GM23338 (cell line): ENCODE results near the gene ANKRD45. TPM values are rescaled to one million over a fixed set of nuclear protein-coding genes. Genes with fewer than 3 reads are reported as not detected.

Experiments used
- ATAC-seq: fragments of 200-7000 bp; cut with Tn5 transposase; 3 replicates; pipeline ENCODE4 v1.9.1; 2020
- DNase-seq: peaks from one replicate; pipeline ENCODE4 v3.0.0-alpha.2; 2015; ENCODE audit warnings: low spot score
- H2AFZ ChIP-seq: fragments of 200-600 bp; sonication (generic); 2 replicates; pipeline ENCODE4 v1.8.0; 2016; ENCODE audit warnings: antibody characterized with exemption, mild to moderate bottlenecking, moderate library complexity
- H3F3A ChIP-seq: fragments of 200-600 bp; sonication (generic); replicated peaks from 2 replicates; pipeline ENCODE4 v1.8.0; 2017; ENCODE audit warnings: antibody characterized with exemption, mixed run types, low read depth
- H3K27ac ChIP-seq: fragments of 200-600 bp; sonication (generic); 2 replicates; pipeline ENCODE4 v1.6.1; 2016; ENCODE audit warnings: low read depth
- H3K27me3 ChIP-seq: fragments of 200-600 bp; sonication (generic); 2 replicates; pipeline ENCODE4 v1.8.0; 2016; ENCODE audit warnings: mild to moderate bottlenecking, mixed run types, moderate library complexity; ENCODE audit not compliant: insufficient read depth
- H3K36me3 ChIP-seq: fragments of 200-600 bp; sonication (generic); 2 replicates; pipeline ENCODE4 v1.8.0; 2016; ENCODE audit warnings: mild to moderate bottlenecking; ENCODE audit not compliant: insufficient read depth
- H3K4me1 ChIP-seq: fragments of 200-600 bp; sonication (generic); 2 replicates; pipeline ENCODE4 v1.8.0; 2016; ENCODE audit warnings: mild to moderate bottlenecking, moderate library complexity; ENCODE audit not compliant: insufficient read depth
- H3K4me2 ChIP-seq: fragments of 200-600 bp; sonication (generic); 2 replicates; pipeline ENCODE4 v1.7.1; 2017; ENCODE audit warnings: mixed run types
- H3K4me3 ChIP-seq: fragments of 200-600 bp; sonication (generic); 2 replicates; pipeline ENCODE4 v1.6.1; 2016; ENCODE audit warnings: mixed run types
- H3K79me2 ChIP-seq: fragments of 200-600 bp; sonication (generic); replicated peaks from 2 replicates; pipeline ENCODE4 v1.8.0; 2017; ENCODE audit warnings: mild to moderate bottlenecking; ENCODE audit not compliant: insufficient read depth
- H3K9me2 ChIP-seq: fragments of 200-600 bp; sonication (generic); 2 replicates; pipeline ENCODE4 v1.8.0; 2017; ENCODE audit not compliant: insufficient read depth
- H4K20me1 ChIP-seq: fragments of 200-600 bp; sonication (generic); replicated peaks from 2 replicates; pipeline ENCODE4 v1.8.0; 2017; ENCODE audit warnings: mild to moderate bottlenecking; ENCODE audit not compliant: insufficient read depth
- H3K27ac Mint-ChIP-seq: 2 replicates; pipeline ENCODE4 v1.8.0; 2020; ENCODE audit warnings: inconsistent platforms, mild to moderate bottlenecking, moderate library complexity, mixed read lengths
- H3K27me3 Mint-ChIP-seq: 3 replicates; pipeline ENCODE4 v1.8.0; 2022; ENCODE audit warnings: low read depth, mild to moderate bottlenecking, moderate library complexity, mixed read lengths, inconsistent platforms; ENCODE audit not compliant: insufficient read depth, poor library complexity
- H3K36me3 Mint-ChIP-seq: 3 replicates; pipeline ENCODE4 v1.8.0; 2021; ENCODE audit warnings: low read depth, mild to moderate bottlenecking, inconsistent platforms, moderate library complexity, mixed read lengths
- H3K4me1 Mint-ChIP-seq: 3 replicates; pipeline ENCODE4 v1.8.0; 2020; ENCODE audit warnings: mild to moderate bottlenecking, inconsistent platforms, mixed read lengths
- H3K4me3 Mint-ChIP-seq: 3 replicates; pipeline ENCODE4 v1.8.0; 2021; ENCODE audit warnings: moderate library complexity, mild to moderate bottlenecking, inconsistent platforms, mixed read lengths
- H3K9me3 Mint-ChIP-seq: 3 replicates; pipeline ENCODE4 v1.8.0; 2020; ENCODE audit warnings: moderate library complexity, mild to moderate bottlenecking, inconsistent platforms, mixed read lengths
- CREB1 ChIP-seq: fragments of 250-450 bp; sonication (Bioruptor Pico); IDR thresholded peaks from 2 replicates; pipeline ENCODE4 v1.5.0; 2020; ENCODE audit warnings: low read depth, mild to moderate bottlenecking, moderate library complexity
- CTCF ChIP-seq, 2 experiments: fragments of 200-600 bp in 1 of 2; sonication (generic) in 1 of 2; conservative IDR thresholded peaks; 2 replicates each; pipeline versions ENCODE4 v1.5.1 to v1.6.1; 2016 to 2017; ENCODE audit warnings: antibody characterized with exemption in 2 of 2, low read depth in 2 of 2, mild to moderate bottlenecking in 2 of 2, moderate library complexity in 1 of 2
- ETS1 ChIP-seq: IDR thresholded peaks from 2 replicates; pipeline ENCODE4 v1.6.1; 2016; ENCODE audit warnings: antibody characterized with exemption
- EZH2phosphoT487 ChIP-seq: fragments of 200-600 bp; sonication (generic); IDR thresholded peaks from one replicate; pipeline ENCODE4 v1.8.1; 2018; ENCODE audit warnings: antibody characterized with exemption; ENCODE audit not compliant: unreplicated experiment
- JUNB ChIP-seq: IDR thresholded peaks from one replicate; pipeline ENCODE4 v1.6.1; 2016; ENCODE audit warnings: antibody characterized with exemption; ENCODE audit not compliant: unreplicated experiment
- NANOG ChIP-seq: IDR thresholded peaks from 2 replicates; pipeline ENCODE4 v1.6.1; 2016; ENCODE audit warnings: antibody characterized with exemption, borderline replicate concordance
- POLR2AphosphoS5 ChIP-seq: IDR thresholded peaks from 2 replicates; pipeline ENCODE4 v1.6.1; 2016; ENCODE audit warnings: antibody characterized with exemption, low read depth
- REST ChIP-seq: IDR thresholded peaks from one replicate; pipeline ENCODE4 v1.6.1; 2018; ENCODE audit warnings: antibody characterized with exemption; ENCODE audit not compliant: unreplicated experiment
- STAT1 ChIP-seq: IDR thresholded peaks from one replicate; pipeline ENCODE4 v1.6.1; 2016; ENCODE audit warnings: antibody characterized with exemption; ENCODE audit not compliant: unreplicated experiment
- ZNF114 ChIP-seq: fragments of 250-450 bp; sonication (Bioruptor Pico); IDR thresholded peaks from 2 replicates; pipeline ENCODE4 v1.5.0; 2020; ENCODE audit warnings: mild to moderate bottlenecking, moderate library complexity
- ZNF331 ChIP-seq: fragments of 250-450 bp; sonication (Bioruptor Pico); IDR thresholded peaks from 2 replicates; pipeline ENCODE4 v1.5.0; 2020; ENCODE audit warnings: low read depth, mild to moderate bottlenecking, moderate library complexity
- ZNF462 ChIP-seq: fragments of 250-450 bp; sonication (Bioruptor Pico); IDR thresholded peaks from 2 replicates; pipeline ENCODE4 v1.5.0; 2020; ENCODE audit warnings: mild to moderate bottlenecking, moderate library complexity
- polyA plus RNA-seq: library from polyadenylated mRNA; unstranded; fragments of >200 nt; fragmentation: Nextera tagmentation; extraction: Ambion mirVana; gene quantifications from 2 replicates; pipeline ENCODE4 v1.2.1, GENCODE V29; 2016
- total RNA-seq: library from RNA; depleted of rRNA; stranded (reverse); fragments of >200 nt; shearing (Covaris generic); gene quantifications from 2 replicates; pipeline ENCODE4 v1.2.3, GENCODE V29; 2014

The ANKRD45 gene
- total and polyA plus RNA-seq, 2 experiments from 2014 or later, result 1.5 to 2.3 TPM

GRCh38 chr1:173714441-173714758 is 44.7 kb upstream of the ANKRD45 start:
- peak overlapping the region; percentile 96 for H3K4me3 Mint-ChIP-seq
- no peak for ATAC-seq
- peak overlapping the region; percentile 95 for H3K4me2 ChIP-seq

More at GRCh38 chr1:173714441-173714758, 44.7 kb upstream of the ANKRD45 start:
- Histone ChIP-seq H3K27me3 (peaks cover 22% of the 10 kb centered on the region; the same call in 1 of the 2 replicates), H3K4me3 (peak overlapping the region; percentile 90), H2AFZ (peak overlapping the region; percentile 98), H3K79me2 (peaks cover 27% of the 10 kb centered on the region), H3K4me1 (peaks cover 9% of the 10 kb centered on the region), H3K9me2 (peaks cover 11% of the 10 kb centered on the region), H3K36me3 (no peaks in the 10 kb centered on the region), H3K27ac (0 out of 2 replicates have a peak overlapping the region, but pooled peaks have one; percentile 46), H4K20me1 (no peaks in the 10 kb centered on the region), H3F3A (peaks cover 5% of the 10 kb centered on the region)
- peaks cover 11% of the 10 kb centered on the region; the same call in 2 of the 3 replicates for H3K4me1 Mint-ChIP-seq
- no peaks in the 10 kb centered on the region; the same call in 2 of the 3 replicates for H3K36me3 Mint-ChIP-seq
- TF ChIP-seq JUNB (no peak), ZNF462 (CRISPR knock-in tag) (no peak), ZNF331 (CRISPR knock-in tag) (no peak), POLR2AphosphoS5 (no peak), REST (no peak), CREB1 (CRISPR knock-in tag) (no peak), CTCF (conservative IDR thresholded peaks at IDR 0.05; ENCODE audit: low read depth in 2 of 2) (no peak), ZNF114 (CRISPR knock-in tag) (no peak), STAT1 (no peak), ETS1 (no peak), NANOG (no peak), EZH2phosphoT487 (no peak)
- peaks cover 5% of the 10 kb centered on the region for H3K27me3 Mint-ChIP-seq
- no peak for DNase-seq
- no peaks in the 10 kb centered on the region; the same call in 2 of the 3 replicates for H3K9me3 Mint-ChIP-seq
- peak overlapping the region; percentile 46 for H3K27ac Mint-ChIP-seq
